KG1 (cell line): ENCODE data around the gene SCN1B.
"Not testable (repeated sequence)": the region's sequence is repeated elsewhere in the genome, so short reads cannot be mapped to it uniquely, and the experiment has no call there.

Experiments
- DNase-seq: peaks from one replicate; lab custom pipeline; 2025; lab: John Stamatoyannopoulos, UW

SCN1B gene

DNA sequence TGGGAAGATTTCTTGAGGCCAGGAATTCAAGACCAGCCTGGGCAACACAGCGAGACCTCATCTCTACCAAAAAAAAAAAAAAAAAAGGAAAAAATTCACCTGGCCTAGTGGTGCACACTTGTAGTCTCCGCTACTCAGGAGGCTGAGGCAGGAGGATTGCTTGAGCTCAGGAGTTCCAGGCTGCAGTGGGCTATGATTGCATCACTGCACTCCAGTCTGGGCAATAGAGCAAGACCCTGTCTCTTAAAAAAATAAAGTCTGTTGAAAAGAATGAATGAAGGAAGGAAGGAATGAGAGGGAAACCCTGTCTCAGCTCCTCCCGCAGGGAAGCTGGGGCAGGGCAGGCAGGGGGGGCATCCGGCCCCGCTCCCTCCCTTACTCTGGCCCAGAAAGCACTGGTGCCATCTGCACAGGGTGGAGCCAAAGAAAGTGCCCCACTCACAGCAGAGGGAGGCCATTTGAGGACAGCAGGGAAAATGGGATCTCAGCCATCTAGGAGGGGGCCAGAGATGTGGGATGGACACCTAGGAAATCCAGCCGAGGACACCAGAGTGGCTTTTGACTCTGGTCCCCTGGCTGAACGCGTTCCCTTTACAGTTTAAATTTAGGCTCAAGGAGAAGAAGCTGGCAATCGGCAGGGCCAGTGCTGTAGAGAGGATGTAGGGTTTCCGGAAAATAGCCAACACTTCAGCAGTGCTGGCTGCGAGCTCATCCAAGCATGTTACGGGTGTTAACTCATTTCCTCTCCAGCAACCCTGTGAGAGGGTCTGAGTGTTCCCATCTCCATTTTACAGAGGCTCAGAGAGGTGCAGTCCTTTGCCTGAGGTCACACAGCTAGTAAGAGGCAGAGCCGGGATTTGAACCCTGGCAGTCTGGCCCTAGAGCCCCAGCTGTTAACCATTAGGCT, 7.7 kb downstream of the SCN1B start:
- DNase-seq, result no peak

DNA sequence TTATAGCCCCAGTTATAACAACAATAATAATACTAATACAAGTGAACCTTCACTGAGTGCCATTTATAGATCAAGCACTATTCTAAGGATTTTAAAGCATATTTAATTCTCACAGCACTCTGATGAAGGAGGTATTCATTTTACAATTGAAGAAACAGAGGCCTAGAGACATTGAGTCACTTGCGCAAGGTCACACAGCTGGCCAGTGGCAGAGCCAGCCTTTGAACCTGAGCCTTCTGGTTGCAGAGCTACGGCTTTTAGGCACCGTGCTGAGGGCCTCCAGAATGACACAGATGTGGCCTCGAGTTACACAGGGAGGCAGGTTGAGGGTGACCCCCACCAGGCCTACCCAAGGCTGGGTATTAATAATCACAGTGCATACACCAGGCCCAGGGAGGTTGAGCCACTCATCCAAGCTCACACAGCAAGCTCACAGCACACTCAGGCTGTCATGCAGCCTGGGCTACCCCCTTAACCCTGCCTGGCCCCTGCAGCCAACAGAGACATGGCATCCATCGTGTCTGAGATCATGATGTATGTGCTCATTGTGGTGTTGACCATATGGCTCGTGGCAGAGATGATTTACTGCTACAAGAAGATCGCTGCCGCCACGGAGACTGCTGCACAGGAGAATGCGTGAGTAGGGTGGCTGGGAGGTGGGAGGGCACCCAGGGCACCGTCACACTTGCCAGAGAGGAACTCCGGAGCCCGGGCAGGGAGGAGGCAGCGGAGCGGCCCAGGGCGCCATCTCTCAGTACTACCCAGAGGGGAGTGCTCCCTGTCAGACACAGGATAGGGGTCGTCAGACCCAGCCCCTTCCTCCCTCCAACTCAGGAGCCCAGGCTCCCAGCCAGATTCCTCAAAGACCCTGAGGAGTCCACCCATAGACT, 8.6 kb downstream of the SCN1B start:
- DNase-seq, result no peak

DNA sequence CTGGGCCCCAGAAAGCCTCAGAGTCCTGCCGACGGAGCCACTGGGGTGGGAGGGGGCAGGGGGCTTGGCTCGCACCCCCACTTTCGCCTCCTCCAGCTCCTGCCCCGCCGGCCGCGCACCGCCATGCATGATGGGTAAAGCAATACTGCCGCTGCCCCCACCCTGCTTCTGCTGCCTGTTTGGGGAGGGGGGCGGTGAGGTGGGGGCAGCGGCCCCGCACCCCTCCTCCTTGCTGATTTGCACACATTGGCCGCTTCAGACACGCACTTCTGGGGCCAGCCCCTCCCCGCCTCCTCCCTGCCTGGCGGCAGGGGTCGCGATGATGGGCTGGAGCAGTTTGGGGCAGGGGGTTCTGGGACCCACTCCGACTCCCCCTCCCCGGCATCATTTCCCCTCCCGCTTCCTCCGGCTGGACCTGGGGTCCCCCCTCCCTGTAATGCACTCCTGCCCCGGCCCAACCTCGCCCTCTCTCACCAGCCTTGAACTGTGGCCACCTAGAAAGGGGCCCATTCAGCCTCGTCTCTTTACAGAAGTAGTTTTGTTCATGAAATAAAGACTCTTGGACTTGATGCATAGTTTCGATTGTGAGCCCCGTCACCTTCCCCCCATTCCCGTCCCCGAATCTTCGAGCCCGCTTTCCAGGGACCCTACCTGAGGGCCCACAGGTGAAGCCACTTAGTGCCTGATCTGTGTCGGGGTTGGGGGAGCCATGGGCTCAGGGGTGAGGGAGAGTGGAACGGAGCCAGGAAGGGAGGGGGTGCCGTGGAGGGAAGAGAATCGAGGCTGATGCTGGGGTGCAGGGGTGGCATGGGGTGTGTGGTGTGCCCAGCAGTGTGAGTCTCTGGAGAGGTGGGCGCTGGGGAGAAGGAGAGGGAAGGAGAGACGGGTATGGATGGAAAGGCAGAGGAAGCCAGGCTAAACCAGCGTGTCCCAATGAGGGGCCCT, 9.9 kb downstream of the SCN1B start:
- DNase-seq, result no peak

DNA sequence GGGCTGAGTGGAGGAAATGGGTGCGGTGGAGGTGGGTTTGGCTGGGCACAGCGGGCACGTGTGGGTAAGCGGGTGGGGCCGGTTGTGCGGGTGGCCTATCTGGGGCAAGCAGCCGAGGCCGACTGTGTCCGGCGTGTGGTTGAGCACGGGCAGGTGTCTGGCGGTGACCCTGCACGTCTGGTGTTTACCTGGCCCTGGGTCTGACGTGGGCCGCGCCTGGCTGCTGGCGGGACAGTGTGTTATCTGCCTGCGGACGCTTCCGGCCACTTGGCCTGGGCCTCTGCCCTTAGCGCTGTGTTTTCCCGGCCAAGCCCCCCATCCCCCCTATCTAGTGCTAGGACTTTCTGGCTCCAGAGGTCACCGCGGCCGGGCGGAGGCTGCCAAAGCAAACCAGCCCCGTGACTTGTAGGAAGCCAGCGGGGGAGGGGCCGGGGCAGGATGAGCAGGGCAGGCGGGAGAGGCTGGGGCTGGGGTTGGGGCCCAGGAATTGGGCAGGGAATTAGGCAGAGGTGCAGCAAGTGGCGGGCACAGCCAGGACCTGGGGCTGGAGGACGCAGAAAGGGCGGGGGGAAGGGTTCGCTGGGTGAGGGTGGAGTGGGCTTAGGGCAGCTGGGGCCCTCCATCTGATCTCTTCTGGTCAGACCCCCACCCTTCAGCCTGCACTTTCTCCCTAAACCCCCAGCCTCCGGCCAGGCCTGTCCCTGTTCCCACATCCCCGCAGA, 10.7 kb downstream of the SCN1B start:
- no peak for DNase-seq

DNA sequence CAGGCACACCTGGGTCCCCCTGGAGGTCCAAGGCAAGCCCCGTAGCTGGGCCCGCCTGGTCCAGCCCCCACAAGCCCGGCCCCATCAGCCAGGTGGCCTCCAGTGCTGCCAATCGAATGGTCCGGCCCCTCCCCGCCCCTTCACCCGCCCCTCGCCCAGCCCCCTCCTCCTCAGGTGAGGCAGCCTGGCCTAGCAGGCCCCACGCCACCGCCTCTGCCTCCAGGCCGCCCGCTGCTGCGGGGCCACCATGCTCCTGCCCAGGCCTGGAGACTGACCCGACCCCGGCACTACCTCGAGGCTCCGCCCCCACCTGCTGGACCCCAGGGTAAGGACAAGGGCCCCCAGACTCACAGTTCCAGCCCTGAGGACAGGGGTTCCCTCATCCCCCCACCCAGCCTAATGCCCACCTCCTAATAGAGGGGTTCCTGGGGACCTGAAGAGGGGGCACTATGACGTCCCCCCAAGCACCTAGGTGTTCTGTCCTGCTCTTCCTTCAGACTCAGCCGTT, 11.3 kb downstream of the SCN1B start, which contains the start of gene HPN:
TSS of gene HPN (plus strand) at position 174 of the 508 bp plus-strand sequence. CDS start 786 bp downstream, outside the sequence.
- no peak for DNase-seq

DNA sequence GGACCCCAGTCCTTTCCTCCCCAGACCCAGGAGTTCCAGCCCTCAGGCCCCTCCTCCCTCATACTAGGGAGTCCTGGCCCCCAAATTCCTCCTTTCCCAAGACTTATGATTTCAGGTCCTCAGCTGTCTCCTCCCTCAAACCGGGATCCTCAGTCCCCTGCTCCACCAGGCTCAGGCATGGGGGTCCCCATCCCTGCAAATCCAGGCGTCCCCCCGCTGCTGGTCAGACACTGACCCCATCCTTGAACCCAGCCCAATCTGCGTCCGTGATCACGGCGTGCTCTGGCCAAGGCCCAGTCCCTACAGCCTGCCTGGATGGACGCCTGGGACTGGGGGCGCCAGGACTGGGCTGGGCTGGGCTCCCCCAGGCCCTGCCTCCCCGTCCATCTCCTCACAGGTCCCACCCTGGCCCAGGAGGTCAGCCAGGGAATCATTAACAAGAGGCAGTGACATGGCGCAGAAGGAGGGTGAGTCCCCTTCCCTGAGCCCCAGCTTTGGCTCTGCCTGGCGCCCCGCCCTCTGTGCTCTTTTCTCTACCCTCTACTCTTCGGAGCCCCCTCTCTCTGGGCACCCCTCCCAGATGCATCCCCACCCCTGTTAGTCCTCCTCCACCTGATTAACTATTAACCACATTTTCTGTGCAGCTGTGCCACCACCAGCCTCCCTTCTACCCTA, 11.9 kb downstream of the SCN1B start:
- no peak for DNase-seq

DNA sequence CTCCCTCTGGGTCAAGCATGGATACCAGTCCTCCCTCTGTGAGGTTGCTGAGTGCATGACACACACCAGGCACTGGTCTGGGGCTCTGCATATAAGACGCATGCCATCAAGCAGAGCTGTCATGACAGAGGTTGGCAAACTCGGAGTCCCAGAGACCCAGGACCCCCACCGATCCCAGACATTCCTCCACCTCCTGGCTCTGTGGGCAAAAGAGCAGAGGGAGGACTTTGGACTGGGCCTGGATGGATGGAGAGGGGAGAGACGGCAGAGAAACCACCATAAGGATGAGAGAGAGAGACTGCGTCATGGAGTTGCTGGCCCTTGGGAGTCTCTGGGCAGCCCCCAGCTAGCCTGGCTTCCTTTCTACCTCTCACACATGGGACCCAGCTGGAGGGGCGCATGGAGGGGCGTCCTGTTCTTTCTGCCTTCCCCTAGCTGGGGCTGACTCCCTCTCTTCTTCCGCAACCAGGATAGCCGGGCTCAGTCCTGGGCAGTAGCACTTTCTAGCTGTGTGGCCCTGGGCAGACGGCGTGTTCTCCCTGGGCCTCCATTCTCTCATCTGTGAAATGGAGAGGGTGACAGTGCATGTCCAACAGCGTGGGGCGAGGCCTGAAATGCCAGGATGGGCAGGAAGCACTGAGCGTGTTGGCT, 12.8 kb downstream of the SCN1B start:
- no peak for DNase-seq

DNA sequence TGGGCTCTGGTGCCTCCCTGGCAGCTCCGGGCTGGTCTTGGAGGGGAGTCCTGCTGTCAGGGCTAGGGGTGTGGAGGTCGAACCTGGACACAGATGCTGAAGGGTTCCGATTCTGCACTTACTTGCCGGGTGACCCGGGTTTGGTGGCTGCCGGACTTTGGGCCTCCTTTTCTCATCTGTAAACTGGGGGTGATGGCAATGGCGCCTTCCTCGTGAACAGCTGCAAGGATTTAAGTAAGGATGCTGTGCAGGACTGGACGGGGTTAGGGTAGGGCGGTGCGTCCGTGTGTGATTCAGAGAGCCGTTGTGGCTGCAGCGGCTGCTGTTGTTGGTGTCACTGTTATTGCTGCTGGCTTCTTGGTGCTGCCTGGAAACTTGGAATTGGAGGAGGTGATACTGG, 13.6 kb downstream of the SCN1B start:
- DNase-seq, result no peak

DNA sequence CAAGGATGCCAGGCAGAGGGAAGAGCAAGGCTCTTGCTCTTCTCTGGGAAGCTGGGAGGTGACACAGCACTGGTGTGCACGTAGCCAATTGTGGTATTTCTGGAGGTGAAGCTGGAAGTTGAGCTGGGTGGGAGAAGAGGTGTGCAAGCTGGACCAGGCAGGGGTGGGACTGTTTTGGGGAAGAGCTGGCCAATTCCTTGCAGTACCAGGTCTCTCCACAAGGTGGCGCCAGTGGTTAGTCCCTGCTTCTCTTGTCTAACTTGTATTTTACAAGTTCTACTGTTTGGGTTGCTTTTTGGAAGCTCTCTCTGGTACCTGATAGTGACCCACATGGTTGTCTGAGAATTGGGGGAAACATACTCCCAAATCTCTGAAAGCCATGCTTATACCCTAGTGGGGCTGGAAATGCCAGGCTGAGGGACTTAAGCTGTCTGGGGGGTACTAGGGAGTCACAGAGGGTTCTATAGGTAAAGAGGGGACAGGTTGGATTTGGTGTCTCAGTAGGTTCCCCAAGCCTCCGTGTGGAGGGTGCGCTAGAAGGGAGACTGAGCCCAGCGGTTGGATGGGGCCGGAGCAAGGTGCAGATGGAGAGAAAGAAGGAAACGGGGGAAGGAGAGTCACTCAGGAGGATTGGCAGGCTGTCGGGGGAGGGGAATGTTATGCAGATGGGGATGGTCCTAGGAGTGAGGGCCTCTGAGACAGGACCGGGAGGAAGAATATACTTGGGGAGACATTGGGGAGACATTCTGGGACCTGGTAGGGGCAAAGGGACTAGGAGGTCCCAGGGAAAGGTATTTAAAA, 14.2 kb downstream of the SCN1B start:
- peak; percentile 14 for DNase-seq

DNA sequence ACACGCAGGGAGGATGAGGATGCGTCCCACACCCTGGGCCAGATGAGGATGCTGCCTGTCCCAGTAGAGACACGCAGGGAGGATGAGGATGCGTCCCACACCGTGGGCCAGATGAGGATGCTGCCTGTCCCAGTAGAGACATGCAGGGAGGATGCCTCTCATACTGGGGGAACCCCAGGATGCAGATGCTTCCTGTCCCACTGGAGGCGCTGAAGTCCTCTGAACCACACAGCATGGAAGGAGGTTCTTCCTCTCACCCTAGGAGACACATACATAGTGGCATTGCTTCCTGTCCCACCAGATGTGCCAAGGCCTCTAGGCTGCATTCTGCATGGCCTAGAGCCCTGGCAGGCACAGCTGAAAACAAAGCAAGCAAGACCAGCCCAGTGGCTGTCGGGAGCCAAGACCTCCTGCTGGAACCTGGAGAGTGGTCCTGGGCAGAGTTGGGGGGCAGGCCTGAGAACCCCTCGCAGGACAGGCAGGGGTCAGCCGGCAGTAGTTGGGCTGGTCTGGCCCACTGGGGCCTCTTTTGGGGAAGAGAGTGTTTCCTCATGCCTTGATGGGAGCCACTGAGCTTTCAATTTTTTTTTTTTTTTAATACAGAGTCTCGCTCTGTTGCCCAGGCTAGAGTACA, 15.5 kb downstream of the SCN1B start:
- DNase-seq, result peak; percentile 8

DNA sequence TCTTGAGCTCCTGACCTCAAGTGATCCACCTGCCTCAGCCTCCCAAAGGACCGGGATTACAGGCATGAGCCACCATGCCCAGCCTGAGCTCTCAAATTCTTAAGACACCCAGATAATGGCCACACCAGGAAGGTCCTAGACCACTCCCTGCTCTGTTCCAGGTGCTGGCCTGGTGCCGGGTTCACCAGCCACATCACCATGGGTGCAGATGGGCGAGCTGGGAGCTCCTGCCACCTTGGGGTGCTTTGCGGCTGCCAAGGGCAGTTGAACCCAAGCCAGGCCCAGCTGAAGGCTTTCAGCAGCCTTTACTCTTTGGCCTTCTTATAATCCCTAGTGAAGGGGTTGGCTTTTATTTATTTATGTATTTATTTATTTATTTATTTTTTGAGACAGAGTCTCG, 16.2 kb downstream of the SCN1B start:
- DNase-seq, result no peak

DNA sequence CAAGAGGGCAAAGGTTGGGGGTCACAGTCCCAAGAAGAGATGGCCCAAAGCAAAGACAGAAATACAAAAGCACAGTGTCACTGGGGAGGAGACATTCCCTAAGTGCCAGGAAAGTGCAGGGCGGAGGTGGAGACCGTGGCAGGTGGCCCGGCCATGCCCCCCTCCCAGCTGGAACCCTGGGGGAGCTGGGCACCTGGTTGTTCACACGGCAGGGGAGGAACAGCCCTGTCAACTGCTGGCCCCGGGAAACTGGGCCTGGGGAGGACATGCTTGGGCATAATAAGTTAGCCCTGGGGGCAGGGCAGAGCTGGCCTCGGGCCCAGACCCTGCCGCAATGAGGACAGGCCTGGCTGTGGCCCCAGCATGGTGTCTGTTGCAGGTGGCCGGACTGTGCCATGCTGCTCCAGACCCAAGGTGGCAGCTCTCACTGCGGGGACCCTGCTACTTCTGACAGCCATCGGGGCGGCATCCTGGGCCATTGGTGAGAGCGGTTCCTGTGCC, 18.7 kb downstream of the SCN1B start:
- DNase-seq, result no peak

DNA sequence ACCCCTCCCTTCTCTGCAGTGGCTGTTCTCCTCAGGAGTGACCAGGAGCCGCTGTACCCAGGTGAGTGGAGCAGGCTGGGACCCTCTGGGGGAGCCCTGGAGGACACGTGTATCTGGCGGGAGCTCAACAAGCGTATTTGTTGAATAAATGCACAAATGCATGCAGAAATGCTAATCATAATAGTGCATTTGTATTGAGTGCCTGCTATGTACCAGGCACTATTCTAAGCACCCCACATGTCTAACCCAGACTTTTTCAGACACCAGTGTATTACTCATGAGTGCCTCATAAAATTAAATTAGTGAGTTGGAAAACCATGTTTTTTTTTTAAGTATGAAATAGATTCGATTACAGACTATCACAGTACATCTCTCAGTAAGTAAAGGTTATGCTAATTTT, 19.2 kb downstream of the SCN1B start:
- DNase-seq, result no peak

DNA sequence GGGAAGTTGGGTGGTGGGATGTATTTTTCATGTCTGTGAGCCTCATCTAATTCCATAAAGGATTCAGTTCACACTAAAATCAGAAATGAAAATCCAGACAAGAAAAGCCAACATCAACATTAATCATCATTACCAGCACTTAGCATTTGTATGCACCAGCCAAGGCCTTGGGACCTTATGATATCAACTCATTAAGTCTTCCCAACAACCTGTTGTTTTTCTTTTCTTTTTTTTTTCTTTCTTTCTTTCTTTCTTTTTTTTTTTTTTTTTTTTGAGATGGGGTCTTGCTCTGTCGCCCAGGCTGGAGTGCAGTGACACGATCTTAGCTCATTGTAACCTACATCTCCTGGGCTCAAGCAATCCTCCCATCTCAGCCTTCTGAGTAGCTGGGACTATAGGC, 20.4 kb downstream of the SCN1B start:
- not testable (repeated sequence) for DNase-seq

DNA sequence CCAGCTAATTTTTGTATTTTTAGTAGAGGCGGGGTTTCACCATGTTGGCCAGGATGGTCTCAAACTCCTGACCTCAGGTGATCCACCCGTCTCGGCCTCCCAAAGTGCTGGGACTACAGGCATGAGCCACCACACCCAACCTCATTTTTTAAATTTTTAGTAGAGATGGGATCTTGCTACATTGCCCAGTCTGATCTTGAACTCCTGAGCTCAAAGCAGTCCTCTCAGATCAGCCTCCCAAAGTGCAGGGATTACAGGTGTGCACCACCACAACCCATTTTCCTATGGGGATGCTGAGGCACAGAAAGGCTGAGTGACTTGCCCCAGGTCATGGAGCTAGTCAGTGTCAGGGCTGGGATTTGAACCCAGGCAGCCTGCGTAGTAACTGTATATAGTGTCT, 21.0 kb downstream of the SCN1B start:
- DNase-seq, result not testable (repeated sequence)

DNA sequence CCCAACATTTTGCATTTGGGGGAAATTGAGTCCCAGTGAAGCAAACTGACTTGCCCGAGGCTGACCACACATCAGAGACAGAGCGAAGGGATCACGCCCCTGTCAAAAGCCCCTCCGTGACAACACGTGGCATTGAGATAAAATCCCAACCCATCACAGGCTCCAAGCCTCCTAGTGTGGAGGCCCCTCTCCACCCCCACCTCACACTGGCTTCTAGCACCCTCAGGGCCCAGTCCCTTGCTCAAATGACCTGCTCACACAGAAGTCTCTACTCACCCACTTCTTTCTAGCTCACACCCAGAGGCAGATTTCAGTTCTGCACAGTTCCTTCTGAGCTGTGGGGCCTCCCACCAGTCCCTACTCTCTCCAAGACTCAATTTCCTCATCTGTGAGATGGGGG, 21.5 kb downstream of the SCN1B start:
- DNase-seq, result no peak

DNA sequence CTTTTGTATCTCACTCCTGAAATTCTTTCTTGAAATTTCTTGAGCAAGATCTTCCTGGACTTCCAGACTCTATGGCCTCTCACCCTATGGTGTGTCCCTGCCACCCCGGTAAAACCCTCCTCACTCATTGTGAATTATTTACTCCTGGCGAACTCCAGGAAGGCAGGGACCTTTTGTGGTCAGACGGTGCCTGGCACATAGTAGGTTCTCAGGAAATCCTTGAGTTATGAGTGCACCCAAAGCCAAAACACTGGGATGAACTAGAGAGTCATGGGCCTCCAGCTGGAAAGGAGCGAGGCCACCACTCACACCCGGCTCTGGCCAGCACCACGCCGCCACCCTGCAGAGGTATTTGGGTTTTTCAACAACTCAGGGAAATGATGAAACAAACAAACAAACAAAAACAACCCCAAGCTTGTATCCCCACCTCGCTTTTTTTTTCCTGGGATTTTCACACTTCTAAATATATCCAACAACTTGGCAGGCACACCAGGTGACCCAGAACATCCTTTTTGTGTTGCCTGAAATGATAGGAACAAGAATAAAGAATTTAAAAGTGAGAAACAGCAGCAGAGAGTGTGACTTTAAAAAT, 22.4 kb downstream of the SCN1B start:
- no peak for DNase-seq
